VCaP (cell line): ENCODE measurements around the gene KCNJ18.
"Not testable (repeated sequence)": the region's sequence is repeated elsewhere in the genome, so short reads cannot be mapped to it uniquely, and the experiment has no call there.

Experiments
- H3K27ac ChIP-seq: fragments of 450-650 bp; 2 replicates; pipeline ENCODE4 v1.5.1; 2017
- TF ChIP-seq, protein P1 (sequence below): fragments of 450-650 bp; conservative IDR thresholded peaks from 2 replicates; pipeline ENCODE4 v1.5.1; 2017; ENCODE audit warnings: mild to moderate bottlenecking, moderate library complexity

The KCNJ18 gene

DNA sequence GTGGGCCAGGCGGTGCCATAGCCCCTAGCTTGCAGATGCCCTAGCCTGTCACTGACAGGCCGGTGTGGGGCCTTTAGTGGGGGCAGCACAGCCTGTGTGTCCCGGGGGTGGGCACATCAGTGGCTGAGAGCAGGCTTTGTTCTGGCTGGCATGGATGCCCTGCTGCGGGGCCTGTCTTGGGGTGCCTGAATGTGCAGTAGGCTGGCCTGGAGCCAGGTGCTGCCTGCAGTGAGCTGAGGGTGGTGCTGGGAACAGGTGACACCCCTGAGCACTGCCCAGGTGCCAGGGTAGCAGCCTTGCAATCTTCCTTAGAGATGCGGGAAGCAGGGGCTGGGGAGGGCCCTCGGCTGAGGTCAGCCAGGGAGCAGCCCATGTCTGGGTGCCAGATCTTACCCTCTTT, 8.8 kb downstream of the KCNJ18 start:
- not testable (repeated sequence) for H3K27ac ChIP-seq

- H3K27ac ChIP-seq = not testable (repeated sequence)
Observed at GRCh38 chr17:21702029-21702428, 9.7 kb downstream of the KCNJ18 start.

- H3K27ac ChIP-seq = not testable (repeated sequence)
Observed at GRCh38 chr17:21702521-21702920, 10.2 kb downstream of the KCNJ18 start.

GRCh38 chr17:21702940-21703640, 10.8 kb downstream of the KCNJ18 start:
- not testable (repeated sequence) for H3K27ac ChIP-seq

DNA sequence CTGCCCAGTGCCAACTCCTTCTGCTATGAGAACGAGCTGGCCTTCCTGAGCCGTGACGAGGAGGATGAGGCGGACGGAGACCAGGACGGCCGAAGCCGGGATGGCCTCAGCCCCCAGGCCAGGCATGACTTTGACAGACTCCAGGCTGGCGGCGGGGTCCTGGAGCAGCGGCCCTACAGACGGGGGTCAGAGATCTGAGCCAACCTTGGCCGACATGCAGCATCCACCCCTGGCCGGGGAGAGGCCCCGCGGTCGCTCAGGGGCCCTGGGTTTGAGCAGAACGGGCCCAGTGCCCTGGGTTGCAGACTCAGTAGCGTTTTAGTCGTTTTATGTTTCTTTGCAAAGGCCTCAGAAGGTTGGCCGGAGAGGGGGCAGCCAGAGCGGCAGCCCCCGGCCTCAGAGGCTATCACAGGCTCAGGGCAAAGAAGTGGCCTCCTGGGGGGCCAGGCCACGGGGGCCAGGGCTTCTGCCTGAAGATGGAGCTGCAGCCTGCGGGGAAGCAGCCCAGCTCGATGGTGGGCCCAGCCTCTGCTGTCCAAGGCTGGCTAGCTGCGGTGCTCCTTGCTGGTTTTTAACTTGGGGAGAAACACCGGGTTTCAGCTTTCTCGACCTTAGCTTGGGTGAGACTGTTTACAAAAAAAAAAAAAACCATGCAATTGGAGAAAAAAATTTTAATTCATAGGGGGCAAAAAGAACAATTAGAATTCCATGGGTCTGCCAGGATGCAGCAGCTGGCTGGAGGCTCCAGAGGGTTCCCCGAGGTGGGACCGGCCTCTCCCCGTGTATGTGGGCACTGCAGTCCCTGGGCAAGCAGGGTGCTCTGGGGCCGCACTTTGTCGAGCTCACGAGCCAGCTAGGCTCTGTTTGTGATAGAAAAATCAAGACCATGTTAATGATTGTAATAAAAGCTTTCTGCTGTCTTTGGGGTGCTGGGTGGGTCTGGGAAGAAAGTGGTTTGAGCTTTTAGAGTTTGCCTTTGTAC, 11.9 kb downstream of the KCNJ18 start:
- not testable (repeated sequence) for H3K27ac ChIP-seq

DNA sequence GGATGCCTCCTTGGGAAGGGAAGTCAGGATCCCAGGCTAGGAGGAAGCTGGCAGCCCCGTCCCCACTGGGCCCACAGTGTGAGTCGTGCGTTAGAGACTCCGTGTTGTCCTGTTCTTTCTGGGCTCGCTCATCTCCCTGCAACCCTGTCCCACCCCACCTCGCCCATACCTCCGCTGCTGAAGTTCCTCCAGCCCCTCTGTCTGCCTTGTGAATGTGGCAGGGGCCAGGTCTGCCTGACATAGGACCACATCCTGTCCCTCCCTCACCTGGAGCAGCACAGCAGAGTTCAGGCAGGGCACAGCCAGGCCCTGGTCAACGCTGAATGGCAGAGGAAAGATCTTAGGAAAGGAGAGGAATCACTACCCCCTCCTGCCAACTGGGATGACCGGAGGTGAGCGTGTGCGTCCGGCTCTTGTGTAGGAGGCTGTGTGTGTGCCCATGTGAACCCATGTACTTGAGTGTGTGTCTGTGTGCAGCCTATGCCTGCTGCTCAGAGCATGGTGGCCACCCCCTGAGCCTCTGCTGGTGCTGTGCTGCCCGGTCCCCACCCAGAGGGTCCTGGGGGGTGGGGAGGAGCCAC, 12.8 kb downstream of the KCNJ18 start:
- TF ChIP-seq, protein P1, sequence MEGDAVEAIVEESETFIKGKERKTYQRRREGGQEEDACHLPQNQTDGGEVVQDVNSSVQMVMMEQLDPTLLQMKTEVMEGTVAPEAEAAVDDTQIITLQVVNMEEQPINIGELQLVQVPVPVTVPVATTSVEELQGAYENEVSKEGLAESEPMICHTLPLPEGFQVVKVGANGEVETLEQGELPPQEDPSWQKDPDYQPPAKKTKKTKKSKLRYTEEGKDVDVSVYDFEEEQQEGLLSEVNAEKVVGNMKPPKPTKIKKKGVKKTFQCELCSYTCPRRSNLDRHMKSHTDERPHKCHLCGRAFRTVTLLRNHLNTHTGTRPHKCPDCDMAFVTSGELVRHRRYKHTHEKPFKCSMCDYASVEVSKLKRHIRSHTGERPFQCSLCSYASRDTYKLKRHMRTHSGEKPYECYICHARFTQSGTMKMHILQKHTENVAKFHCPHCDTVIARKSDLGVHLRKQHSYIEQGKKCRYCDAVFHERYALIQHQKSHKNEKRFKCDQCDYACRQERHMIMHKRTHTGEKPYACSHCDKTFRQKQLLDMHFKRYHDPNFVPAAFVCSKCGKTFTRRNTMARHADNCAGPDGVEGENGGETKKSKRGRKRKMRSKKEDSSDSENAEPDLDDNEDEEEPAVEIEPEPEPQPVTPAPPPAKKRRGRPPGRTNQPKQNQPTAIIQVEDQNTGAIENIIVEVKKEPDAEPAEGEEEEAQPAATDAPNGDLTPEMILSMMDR = no peak
- H3K27ac ChIP-seq = no peak overlapping the region

DNA sequence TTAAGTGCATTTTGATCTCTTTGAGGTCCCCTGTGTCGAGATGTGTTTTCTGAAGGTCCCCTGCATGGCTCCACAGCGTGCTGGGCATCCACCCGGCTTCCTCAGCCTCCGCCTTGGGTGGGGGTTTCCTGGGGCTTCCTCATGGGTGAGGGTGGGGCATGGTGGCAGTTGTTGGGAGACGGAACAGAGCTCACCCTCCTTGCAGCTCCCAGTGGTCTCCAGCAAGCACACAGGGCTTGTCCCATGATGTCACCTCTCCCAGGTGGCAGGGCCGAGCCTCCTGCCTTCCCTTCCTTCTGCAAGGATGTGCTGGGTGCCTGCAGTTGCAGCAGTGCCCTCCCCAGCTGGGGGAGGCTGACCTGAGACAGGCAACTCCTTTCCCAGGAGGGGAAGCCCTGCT, 13.4 kb downstream of the KCNJ18 start:
- not testable (repeated sequence) for H3K27ac ChIP-seq

- H3K27ac ChIP-seq = not testable (repeated sequence)
Observed at GRCh38 chr17:21706546-21706945, 14.2 kb downstream of the KCNJ18 start.

DNA sequence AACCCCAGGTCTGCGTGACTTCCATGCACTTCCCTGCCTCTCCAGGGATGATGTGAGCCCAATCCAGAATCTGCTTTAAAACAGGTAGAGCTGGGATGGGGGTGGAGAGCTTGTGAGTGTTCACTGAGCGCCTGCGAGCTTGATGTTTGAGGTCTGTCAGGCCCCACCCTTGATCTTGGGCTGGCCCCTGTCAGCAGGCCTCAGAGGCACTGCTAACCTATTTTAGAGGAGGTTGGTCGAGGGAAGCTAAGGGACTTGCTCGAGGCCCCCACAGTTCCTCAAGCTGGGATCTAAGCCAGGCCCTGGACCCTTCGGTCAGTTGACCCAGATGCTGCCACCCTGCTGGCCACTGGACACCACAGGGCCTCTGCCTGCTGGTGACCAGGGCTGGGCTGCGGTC, 14.8 kb downstream of the KCNJ18 start:
- not testable (repeated sequence) for H3K27ac ChIP-seq

GRCh38 chr17:21707711-21708611, 15.6 kb downstream of the KCNJ18 start:
- not testable (repeated sequence) for H3K27ac ChIP-seq

GRCh38 chr17:21708612-21709535, 16.6 kb downstream of the KCNJ18 start:
- H3K27ac ChIP-seq = not testable (repeated sequence)

GRCh38 chr17:21709994-21710393, 17.7 kb downstream of the KCNJ18 start:
- not testable (repeated sequence) for H3K27ac ChIP-seq

DNA sequence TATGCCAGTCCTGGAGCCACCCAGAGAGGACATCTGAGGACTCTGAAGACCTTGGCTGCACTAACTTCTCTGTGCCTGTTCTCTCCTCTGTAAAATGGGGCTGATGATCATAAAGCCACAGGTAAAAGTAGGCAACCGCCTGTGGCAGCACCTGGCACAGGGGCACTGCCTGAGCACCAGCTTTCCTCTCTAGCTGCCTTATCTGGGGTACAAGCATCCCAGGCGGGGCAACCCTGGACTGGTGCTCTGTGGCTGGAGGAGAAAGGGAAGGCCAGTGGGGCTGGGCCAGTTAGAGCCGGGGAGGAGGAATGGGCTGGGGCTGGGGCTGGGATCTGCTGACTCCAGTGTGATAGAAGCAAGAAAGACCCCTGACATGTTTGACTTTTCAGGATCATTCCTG, 18.2 kb downstream of the KCNJ18 start:
- H3K27ac ChIP-seq = not testable (repeated sequence)
